ENCODE data around the gene ORMDL3. TPM values are rescaled to one million over a fixed set of nuclear protein-coding genes. Genes with fewer than 3 reads are reported as not detected.

The ORMDL3 gene
- total and polyA plus RNA-seq, 2 donors: 67.6 to 170 TPM

- WGBS: 95% methylated on average over 6 of the region's 6 CpGs
Observed at GRCh38 chr17:39969375-39969774, 42.0 kb upstream of the ORMDL3 start.

GRCh38 chr17:39968761-39969160 lies 41.4 kb upstream of the ORMDL3 start:
- Histone ChIP-seq H3K27ac (ENCODE audit: low read depth in 1 of 2, low read length in 1 of 2) (no peak overlapping the region), H3K36me3 (ENCODE audit: control insufficient read depth in 2 of 2, insufficient read depth in 2 of 2, low read length in 1 of 2) (no peaks in the 10 kb centered on the region), H3K9me3 (ENCODE audit: control insufficient read depth in 2 of 2, insufficient read depth in 1 of 2, low read length in 1 of 2) (no peaks in the 10 kb centered on the region), H3K27me3 (ENCODE audit: control insufficient read depth in 2 of 2, insufficient read depth in 1 of 2, low read length in 1 of 2) (peaks cover 0 to 24% of the 10 kb centered on the region in 2 donors), H3K4me3 (ENCODE audit: low read length in 2 of 2) (no peak overlapping the region), H3K4me1 (ENCODE audit: control insufficient read depth in 2 of 2, insufficient read depth in 2 of 2, low read length in 2 of 2) (peaks cover 0 to 6% of the 10 kb centered on the region in 2 donors)
- no peak for DNase-seq (ENCODE audit: low read depth in 6 of 9, low spot score in 9 of 9)
- WGBS: 92% methylated on average over 2 of the region's 2 CpGs

More at GRCh38 chr17:39969375-39969774, 42.0 kb upstream of the ORMDL3 start:
- no peak for DNase-seq (ENCODE audit: low read depth in 6 of 9, low spot score in 9 of 9)
- no peaks in the 10 kb centered on the region for H3K9me3 ChIP-seq (ENCODE audit: control insufficient read depth in 2 of 2, insufficient read depth in 1 of 2, low read length in 1 of 2)
- H3K4me1 ChIP-seq (ENCODE audit: control insufficient read depth in 2 of 2, insufficient read depth in 2 of 2, low read length in 2 of 2): peaks cover 0 to 3% of the 10 kb centered on the region in 2 donors
- H3K27ac ChIP-seq (ENCODE audit: low read depth in 1 of 2, low read length in 1 of 2): no peak overlapping the region
- H3K4me3 ChIP-seq (ENCODE audit: low read length in 2 of 2): no peak overlapping the region
- no peaks in the 10 kb centered on the region for H3K36me3 ChIP-seq (ENCODE audit: control insufficient read depth in 2 of 2, insufficient read depth in 2 of 2, low read length in 1 of 2)
- H3K27me3 ChIP-seq (ENCODE audit: control insufficient read depth in 2 of 2, insufficient read depth in 1 of 2, low read length in 1 of 2): peaks cover 0 to 24% of the 10 kb centered on the region in 2 donors

- H3K4me1 ChIP-seq (ENCODE audit: control insufficient read depth in 2 of 2, insufficient read depth in 2 of 2, low read length in 2 of 2): peaks cover 2 to 22% of the 10 kb centered on the region in 2 donors
- H3K27ac ChIP-seq (ENCODE audit: low read depth in 1 of 2, low read length in 1 of 2): no peak overlapping the region
- no peak overlapping the region for H3K4me3 ChIP-seq (ENCODE audit: low read length in 2 of 2)
- no peak for DNase-seq (ENCODE audit: low read depth in 6 of 9, low spot score in 9 of 9)
- H3K36me3 ChIP-seq (ENCODE audit: control insufficient read depth in 2 of 2, insufficient read depth in 2 of 2, low read length in 1 of 2): no peaks in the 10 kb centered on the region
- 92% methylated on average over 6 of the region's 6 CpGs for WGBS
- H3K27me3 ChIP-seq (ENCODE audit: control insufficient read depth in 2 of 2, insufficient read depth in 1 of 2, low read length in 1 of 2): peaks cover 0 to 23% of the 10 kb centered on the region in 2 donors
- H3K9me3 ChIP-seq (ENCODE audit: control insufficient read depth in 2 of 2, insufficient read depth in 1 of 2, low read length in 1 of 2): no peaks in the 10 kb centered on the region
Observed at GRCh38 chr17:39966771-39967170, 39.4 kb upstream of the ORMDL3 start.

- 91% methylated on average over 8 of the region's 8 CpGs for whole genome bisulfite sequencing
- Histone ChIP-seq H3K27ac (ENCODE audit: low read depth in 1 of 2, low read length in 1 of 2) (no peak overlapping the region), H3K27me3 (ENCODE audit: control insufficient read depth in 2 of 2, insufficient read depth in 1 of 2, low read length in 1 of 2) (peaks cover 0 to 10% of the 10 kb centered on the region in 2 donors), H3K4me3 (ENCODE audit: low read length in 2 of 2) (no peak overlapping the region), H3K36me3 (ENCODE audit: control insufficient read depth in 2 of 2, insufficient read depth in 2 of 2, low read length in 1 of 2) (no peaks in the 10 kb centered on the region), H3K4me1 (ENCODE audit: control insufficient read depth in 2 of 2, insufficient read depth in 2 of 2, low read length in 2 of 2) (peaks cover 2 to 19% of the 10 kb centered on the region in 2 donors), H3K9me3 (ENCODE audit: control insufficient read depth in 2 of 2, insufficient read depth in 1 of 2, low read length in 1 of 2) (no peaks in the 10 kb centered on the region)
- no peak for DNase-seq (ENCODE audit: low read depth in 6 of 9, low spot score in 9 of 9)
Observed at GRCh38 chr17:39965017-39965699, 37.8 kb upstream of the ORMDL3 start.

GRCh38 chr17:39963829-39964228 lies 36.4 kb upstream of the ORMDL3 start:
- no peak overlapping the region for H3K4me3 ChIP-seq (ENCODE audit: low read length in 2 of 2)
- WGBS: 77% methylated on average over 6 of the region's 6 CpGs
- H3K9me3 ChIP-seq (ENCODE audit: control insufficient read depth in 2 of 2, insufficient read depth in 1 of 2, low read length in 1 of 2): no peaks in the 10 kb centered on the region
- H3K27ac ChIP-seq (ENCODE audit: low read depth in 1 of 2, low read length in 1 of 2): no peak overlapping the region
- peaks cover 2 to 26% of the 10 kb centered on the region in 2 donors for H3K4me1 ChIP-seq (ENCODE audit: control insufficient read depth in 2 of 2, insufficient read depth in 2 of 2, low read length in 2 of 2)
- DNase-seq (ENCODE audit: low read depth in 6 of 9, low spot score in 9 of 9): peak in 1 of 9 donors; percentile 41
- H3K36me3 ChIP-seq (ENCODE audit: control insufficient read depth in 2 of 2, insufficient read depth in 2 of 2, low read length in 1 of 2): no peaks in the 10 kb centered on the region
- peaks cover 0 to 2% of the 10 kb centered on the region in 2 donors for H3K27me3 ChIP-seq (ENCODE audit: control insufficient read depth in 2 of 2, insufficient read depth in 1 of 2, low read length in 1 of 2)

- Histone ChIP-seq H3K36me3 (ENCODE audit: control insufficient read depth in 2 of 2, insufficient read depth in 2 of 2, low read length in 1 of 2) (no peaks in the 10 kb centered on the region), H3K27me3 (ENCODE audit: control insufficient read depth in 2 of 2, insufficient read depth in 1 of 2, low read length in 1 of 2) (peaks cover 0 to 2% of the 10 kb centered on the region in 2 donors), H3K4me3 (ENCODE audit: low read length in 2 of 2) (no peak within 1 kb of the TSS), H3K4me1 (ENCODE audit: control insufficient read depth in 2 of 2, insufficient read depth in 2 of 2, low read length in 2 of 2) (peaks cover 2 to 28% of the 10 kb centered on the region in 2 donors), H3K27ac (ENCODE audit: low read depth in 1 of 2, low read length in 1 of 2) (no peak within 1 kb of the TSS), H3K9me3 (ENCODE audit: control insufficient read depth in 2 of 2, insufficient read depth in 1 of 2, low read length in 1 of 2) (no peaks in the 10 kb centered on the region)
- 71% methylated on average over 6 of the region's 6 CpGs for WGBS
- no peak for DNase-seq (ENCODE audit: low read depth in 6 of 9, low spot score in 9 of 9)
Observed at GRCh38 chr17:39962642-39963220, 35.3 kb upstream of the ORMDL3 start, which contains the start of gene GSDMA. TSS of gene GSDMA (plus strand) at chr17:39963004. CDS start at chr17:39965688, 2,684 bp downstream.

GRCh38 chr17:39960524-39961041 lies 33.2 kb upstream of the ORMDL3 start:
- Histone ChIP-seq H3K36me3 (ENCODE audit: control insufficient read depth in 2 of 2, insufficient read depth in 2 of 2, low read length in 1 of 2) (no peaks in the 10 kb centered on the region), H3K9me3 (ENCODE audit: control insufficient read depth in 2 of 2, insufficient read depth in 1 of 2, low read length in 1 of 2) (no peaks in the 10 kb centered on the region), H3K27ac (ENCODE audit: low read depth in 1 of 2, low read length in 1 of 2) (no peak overlapping the region), H3K4me3 (ENCODE audit: low read length in 2 of 2) (no peak overlapping the region), H3K27me3 (ENCODE audit: control insufficient read depth in 2 of 2, insufficient read depth in 1 of 2, low read length in 1 of 2) (peaks cover 0 to 2% of the 10 kb centered on the region in 2 donors), H3K4me1 (ENCODE audit: control insufficient read depth in 2 of 2, insufficient read depth in 2 of 2, low read length in 2 of 2) (peaks cover 2 to 28% of the 10 kb centered on the region in 2 donors)
- 94% methylated on average over 8 of the region's 8 CpGs for WGBS
- no peak for DNase-seq (ENCODE audit: low read depth in 6 of 9, low spot score in 9 of 9)

GRCh38 chr17:39955726-39956225 lies 28.4 kb upstream of the ORMDL3 start:
- H3K27me3 ChIP-seq (ENCODE audit: control insufficient read depth in 2 of 2, insufficient read depth in 1 of 2, low read length in 1 of 2): no peaks in the 10 kb centered on the region
- H3K4me1 ChIP-seq (ENCODE audit: control insufficient read depth in 2 of 2, insufficient read depth in 2 of 2, low read length in 2 of 2): peaks cover 4 to 22% of the 10 kb centered on the region in 2 donors
- no peaks in the 10 kb centered on the region for H3K36me3 ChIP-seq (ENCODE audit: control insufficient read depth in 2 of 2, insufficient read depth in 2 of 2, low read length in 1 of 2)
- H3K9me3 ChIP-seq (ENCODE audit: control insufficient read depth in 2 of 2, insufficient read depth in 1 of 2, low read length in 1 of 2): no peaks in the 10 kb centered on the region
- no peak for DNase-seq (ENCODE audit: low read depth in 6 of 9, low spot score in 9 of 9)
- 86% methylated on average over 4 of the region's 4 CpGs for WGBS
- no peak overlapping the region for H3K27ac ChIP-seq (ENCODE audit: low read depth in 1 of 2, low read length in 1 of 2)
- H3K4me3 ChIP-seq (ENCODE audit: low read length in 2 of 2): no peak overlapping the region

GRCh38 chr17:39954876-39955275 lies 27.5 kb upstream of the ORMDL3 start:
- 78% methylated on average over 4 of the region's 4 CpGs for WGBS
- H3K9me3 ChIP-seq (ENCODE audit: control insufficient read depth in 2 of 2, insufficient read depth in 1 of 2, low read length in 1 of 2): no peaks in the 10 kb centered on the region
- peaks cover 4 to 29% of the 10 kb centered on the region in 2 donors for H3K4me1 ChIP-seq (ENCODE audit: control insufficient read depth in 2 of 2, insufficient read depth in 2 of 2, low read length in 2 of 2)
- DNase-seq (ENCODE audit: low read depth in 6 of 9, low spot score in 9 of 9): no peak
- no peaks in the 10 kb centered on the region for H3K36me3 ChIP-seq (ENCODE audit: control insufficient read depth in 2 of 2, insufficient read depth in 2 of 2, low read length in 1 of 2)
- no peak overlapping the region for H3K27ac ChIP-seq (ENCODE audit: low read depth in 1 of 2, low read length in 1 of 2)
- H3K4me3 ChIP-seq (ENCODE audit: low read length in 2 of 2): no peak overlapping the region
- H3K27me3 ChIP-seq (ENCODE audit: control insufficient read depth in 2 of 2, insufficient read depth in 1 of 2, low read length in 1 of 2): no peaks in the 10 kb centered on the region
